NOMO-1 (cell line): ENCODE results near the gene TNNT1.

ENCODE experiments used
- DNase-seq, 2 experiments: peaks; one replicate each; lab custom pipeline; 2025; ENCODE audit not compliant: unreplicated experiment in 2 of 2; lab: John Stamatoyannopoulos, UW

The TNNT1 gene

DNA sequence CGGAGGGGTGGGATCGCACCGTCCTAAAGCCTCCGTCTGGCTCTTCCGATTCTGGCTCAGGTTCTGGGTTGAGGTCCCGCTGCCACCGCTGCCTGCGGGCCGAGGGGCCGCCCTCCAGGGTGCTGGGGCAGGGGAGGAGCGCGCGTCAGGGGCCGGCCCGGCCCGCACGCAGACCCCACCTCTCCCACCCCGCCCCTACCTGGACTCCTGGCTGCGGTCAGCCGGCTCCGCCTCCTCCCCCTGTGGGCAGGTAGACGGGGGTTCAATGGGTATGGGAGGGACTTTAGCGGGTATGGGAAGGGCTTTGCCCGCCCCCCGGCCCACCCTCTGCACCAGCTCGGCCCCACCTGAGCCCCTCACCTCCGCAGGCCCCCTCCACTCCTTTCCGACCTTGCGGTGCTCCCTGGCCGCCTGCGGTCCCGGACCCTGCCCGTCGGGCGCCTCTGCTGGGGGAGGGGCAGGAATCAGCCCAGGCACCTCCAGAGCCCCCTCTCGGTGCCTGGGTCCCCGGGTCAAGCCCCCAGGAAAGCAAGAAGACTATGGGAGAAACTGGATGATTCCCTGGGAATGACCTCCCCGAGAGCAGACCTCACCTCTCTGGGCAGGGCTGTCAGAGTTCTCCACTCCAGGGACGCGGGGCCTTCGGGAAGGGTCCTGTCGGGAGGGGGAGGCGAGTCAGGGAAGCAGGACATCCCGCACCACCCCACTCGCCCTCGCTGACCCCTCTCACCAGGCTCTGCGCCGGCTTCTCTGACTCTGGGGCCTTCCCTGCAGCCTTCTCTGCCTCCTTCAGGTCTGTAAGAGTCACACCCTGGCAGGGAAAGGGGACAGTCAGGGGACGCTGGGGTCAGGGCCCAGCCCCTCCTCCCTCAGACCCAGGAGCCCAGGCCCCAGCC is 56.3 kb downstream of the TNNT1 start:
- no peak for DNase-seq

DNA sequence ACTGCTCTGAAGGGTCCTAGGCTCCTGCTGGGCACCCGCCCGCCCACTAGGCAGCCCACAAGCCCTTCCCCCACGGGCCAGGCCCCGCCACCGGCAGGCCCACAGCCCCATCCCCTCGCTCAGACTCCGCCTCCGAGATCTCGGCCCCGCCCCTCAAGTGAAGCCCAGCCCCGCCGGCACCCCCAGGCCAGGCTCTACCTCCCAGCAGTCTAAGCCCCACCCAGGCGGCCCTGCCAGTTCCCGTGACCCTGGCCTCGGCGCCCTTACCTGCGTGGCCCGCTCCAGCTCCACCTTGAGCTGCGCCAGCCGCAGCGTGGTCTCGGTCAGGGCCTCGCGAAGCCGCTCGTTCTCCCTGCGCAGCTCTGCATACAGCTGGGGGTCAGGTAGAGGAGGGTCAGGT is 57.1 kb downstream of the TNNT1 start:
- DNase-seq: no peak

DNA sequence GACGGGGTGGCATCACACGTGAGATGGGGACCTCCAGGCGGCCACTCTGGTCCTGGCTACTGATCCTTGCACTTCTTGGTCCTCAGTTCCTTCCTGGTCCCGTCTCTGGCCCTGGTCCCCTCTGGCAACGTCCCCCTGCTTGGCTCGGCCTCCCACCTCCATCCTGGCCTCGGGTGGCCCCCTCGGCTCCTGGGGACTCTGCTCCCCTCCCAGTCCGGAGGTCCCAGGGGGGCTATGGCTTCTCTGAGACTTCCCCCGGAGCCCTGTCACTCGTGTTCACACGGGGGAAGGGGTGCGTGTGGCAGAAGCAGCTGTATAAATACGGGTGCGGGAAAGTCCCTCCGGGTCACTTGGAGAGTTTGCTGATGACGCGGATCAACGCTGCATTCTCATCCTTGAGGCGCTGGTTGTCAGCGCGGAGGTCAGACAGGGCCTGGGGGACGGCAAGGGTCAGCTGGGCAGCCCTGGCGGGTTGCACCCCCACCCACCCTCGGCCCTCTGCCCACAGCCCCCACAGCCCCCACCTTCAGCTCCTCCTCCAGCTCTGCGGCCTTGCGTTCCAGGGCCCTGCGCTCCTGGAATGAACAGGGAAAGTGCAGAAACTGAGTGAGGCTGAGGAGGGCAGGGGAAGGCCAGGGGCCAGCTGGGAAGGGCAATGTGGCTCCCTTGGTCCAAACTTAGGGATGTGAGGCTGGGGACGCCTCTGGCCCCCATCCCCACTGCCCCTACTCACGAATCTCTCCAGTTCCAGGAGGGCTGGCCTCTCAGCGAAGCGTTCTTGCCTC is 57.7 kb downstream of the TNNT1 start:
- DNase-seq: no peak

DNA sequence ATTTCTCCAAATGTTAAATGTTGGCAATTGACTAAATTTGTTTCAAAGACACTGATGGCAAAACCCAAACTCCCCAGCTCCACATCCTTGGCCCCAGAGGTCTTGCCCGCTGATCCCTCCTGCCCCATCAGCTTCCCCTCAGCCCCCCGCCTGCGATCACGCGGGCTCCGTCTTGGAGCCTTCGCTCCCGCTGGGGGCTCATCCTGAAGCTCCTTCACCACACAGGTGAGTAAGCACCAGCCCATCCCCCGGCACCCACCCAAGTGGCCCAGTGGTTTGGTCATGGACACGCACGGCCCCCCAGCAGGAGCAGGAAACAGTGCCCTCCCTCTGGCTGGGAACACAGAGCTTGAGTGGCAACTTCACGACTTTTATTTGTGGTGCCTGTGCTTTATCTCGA is 58.4 kb downstream of the TNNT1 start:
- DNase-seq: no peak

DNA sequence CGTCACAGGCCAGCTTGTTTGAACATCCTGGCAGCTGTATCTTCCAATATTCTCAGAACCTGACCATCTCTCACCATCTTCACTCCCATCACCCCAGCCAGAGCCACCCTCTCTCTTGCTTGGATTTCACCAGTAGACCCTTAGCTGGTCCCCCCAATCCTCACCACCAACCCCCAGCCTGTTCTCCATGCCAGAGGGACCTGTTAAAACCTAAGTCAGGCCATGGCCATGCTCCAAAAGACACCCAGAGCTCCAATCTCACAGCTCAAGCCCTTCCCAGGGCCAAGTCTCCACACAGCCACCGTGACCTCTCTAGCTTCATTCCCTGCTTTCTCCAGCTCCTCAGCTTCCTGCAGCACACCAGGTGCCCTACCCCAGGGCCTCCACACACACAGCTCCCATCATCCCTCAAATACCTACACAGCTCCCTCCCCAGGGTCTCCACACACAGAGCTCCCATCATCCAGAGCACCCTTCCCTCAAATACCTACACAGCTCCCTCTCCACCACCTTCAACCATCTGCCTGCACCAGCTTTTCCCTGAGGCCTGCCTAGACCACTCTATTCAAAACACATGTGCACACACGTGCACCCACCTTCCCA is 59.6 kb downstream of the TNNT1 start:
- no peak for DNase-seq

DNA sequence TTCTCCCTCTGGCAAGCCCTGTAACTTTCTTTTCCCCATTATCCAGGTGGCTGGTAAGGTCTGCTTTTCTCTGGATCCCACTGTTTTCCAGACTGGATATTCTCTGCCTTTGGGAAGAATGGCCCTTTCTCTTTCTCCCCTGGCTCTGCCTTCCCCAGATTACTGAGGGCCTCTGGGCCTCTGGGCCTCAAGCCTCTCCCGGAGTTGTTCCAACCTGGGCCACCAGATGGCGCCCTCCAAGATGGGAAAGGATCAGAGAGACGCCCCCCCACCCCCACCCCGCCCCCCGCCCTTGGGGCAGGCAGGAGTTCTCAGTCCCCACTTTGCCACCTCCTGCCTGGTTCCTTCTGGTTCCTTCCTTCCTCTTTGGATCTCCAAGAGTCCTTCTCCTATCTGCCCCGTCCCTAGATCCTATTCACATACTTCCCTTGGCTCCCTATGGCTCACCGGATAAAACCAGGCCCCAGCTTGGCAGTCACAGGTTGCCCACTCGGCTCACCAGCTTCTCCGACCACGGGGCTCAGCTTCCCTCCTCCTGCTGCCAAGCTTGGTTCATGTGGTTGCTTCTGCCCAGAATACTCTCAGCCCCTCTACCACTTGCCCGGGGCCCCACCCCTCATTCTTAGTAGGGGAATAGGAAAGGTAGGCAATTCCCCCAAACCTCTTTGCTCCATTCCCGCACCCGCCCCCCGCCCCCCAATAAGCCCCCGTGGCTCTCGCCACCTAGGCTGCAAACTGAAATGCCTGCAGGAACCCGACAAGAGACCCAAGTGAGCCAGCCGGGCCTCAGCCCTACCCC is 60.3 kb downstream of the TNNT1 start:
- DNase-seq: peak; percentile 7 to 23

DNA sequence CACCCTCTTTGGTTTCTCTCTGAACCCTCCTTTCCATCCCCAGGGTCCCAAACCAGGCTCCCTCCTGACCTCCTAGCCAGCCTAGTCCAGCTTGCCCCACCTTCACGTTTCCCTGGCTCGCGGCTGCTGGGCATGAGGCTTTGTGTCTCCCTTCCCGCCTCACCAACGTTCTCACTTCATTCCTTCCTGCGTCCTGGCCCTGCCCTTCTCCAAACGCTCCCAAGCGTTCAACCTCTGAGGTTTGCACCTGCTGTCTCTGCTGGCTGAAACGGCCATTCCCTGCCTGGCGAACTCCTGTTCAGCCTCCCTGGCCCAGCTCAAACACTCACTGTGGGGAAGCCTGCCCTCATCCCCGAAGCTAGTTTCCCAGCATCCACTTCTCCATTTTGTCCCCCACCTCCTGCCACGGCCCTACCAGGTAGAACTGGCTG is 61.0 kb downstream of the TNNT1 start:
- no peak for DNase-seq

DNA sequence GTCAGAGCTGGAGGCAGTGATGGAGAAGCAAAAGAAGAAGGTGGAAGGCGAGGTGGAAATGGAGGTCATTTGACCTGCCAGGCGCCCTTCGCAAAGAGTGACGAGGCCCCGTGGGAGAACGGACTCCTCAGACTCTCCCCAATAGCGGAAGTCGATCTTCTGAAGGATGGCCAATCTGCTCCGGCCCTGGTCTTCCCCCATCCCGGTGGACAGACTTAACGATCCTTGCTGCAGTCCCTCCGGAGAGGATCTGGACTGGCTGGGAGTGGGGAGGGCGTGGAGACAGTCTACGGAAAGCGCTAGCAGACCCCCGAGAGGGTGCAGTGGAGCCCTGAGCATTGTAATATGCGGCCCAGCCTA is 61.5 kb downstream of the TNNT1 start:
- no peak for DNase-seq

DNA sequence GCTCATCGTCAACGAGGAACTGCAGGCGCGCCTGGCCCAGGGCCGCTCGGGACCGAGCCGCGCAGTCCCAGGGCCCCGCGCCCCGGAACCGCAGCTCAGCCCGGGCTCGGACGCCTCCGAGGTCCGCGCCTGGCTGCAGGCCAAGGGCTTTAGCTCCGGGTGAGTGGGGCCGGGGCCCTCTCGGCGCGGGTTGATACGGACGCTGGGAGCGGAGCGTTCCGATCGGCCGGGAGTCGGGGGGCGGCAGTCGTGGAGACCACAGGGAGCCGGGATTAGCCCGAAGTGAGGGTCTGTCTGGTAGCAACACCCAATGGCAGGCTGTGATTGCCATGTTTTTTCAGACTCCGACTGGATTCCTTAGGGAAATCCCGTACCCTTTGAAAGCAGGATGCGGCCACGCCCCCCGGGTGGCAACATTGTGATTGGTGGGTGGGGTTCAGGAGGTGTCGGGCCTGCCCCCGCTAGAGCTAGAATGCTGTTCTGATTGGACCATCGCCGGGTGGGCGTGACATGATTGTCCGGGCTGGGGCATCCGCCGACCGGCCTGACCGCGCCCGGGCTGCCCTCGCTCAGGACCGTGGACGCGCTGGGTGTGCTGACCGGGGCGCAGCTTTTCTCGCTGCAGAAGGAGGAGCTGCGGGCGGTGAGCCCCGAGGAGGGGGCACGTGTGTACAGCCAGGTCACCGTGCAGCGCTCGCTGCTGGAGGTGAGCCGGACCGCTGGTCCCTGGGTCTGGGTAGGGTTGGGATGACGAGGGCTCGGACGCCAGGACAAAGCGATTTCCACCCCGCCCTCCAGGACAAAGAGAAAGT is 62.1 kb downstream of the TNNT1 start:
- DNase-seq: no peak

DNA sequence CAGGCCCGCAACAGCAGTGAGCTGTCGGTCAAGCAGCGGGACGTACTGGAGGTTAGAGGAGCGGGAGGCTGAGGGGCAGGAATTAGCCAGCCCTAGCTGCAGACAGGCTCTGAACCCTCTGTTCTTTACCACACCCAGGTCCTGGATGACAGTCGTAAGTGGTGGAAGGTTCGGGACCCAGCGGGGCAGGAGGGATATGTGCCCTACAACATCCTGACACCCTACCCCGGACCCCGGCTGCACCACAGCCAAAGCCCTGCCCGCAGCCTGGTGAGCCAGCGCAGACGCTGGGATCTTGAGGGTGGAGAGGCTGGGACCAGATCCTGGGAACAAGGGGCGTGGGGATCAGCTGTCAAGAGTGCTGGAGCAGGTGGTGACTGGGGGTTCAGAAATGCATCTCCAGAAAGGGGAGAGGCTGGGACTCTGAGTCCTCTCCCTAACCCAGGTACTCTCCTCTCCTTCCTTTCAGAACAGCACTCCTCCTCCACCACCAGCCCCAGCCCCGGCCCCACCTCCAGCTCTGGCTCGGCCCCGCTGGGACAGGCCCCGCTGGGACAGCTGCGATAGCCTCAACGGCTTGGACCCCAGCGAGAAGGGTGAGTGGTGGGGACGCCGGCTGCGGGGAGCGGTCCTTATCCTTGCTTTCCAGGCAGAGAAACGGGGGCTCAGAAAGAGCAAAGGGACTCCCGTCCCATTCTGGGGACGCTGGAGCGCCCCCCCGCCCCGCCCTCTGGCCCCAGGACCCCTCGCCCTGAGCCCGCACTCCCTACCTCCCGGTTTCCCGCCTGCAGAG is 62.9 kb downstream of the TNNT1 start:
- DNase-seq: no peak

DNA sequence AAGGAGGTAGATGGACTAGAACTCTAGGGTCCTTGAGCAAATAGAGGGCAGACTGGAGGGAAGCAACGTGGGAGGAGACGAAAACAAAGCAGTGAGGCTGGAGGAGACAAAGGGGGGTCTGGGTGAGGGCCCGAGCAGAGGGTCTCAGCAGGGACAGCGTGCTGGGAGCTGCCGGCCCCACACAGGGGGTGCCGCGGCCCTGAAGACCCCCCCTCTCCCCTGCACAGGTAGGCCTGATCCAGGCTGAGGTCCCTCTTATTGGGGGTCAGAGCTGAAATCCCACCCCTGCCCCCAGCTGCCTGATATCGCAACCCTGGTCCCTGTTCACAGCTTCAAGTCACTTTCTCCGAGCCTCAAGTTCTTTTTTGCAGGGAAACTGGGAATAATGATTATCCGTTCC is 64.6 kb downstream of the TNNT1 start:
- no peak for DNase-seq

DNA sequence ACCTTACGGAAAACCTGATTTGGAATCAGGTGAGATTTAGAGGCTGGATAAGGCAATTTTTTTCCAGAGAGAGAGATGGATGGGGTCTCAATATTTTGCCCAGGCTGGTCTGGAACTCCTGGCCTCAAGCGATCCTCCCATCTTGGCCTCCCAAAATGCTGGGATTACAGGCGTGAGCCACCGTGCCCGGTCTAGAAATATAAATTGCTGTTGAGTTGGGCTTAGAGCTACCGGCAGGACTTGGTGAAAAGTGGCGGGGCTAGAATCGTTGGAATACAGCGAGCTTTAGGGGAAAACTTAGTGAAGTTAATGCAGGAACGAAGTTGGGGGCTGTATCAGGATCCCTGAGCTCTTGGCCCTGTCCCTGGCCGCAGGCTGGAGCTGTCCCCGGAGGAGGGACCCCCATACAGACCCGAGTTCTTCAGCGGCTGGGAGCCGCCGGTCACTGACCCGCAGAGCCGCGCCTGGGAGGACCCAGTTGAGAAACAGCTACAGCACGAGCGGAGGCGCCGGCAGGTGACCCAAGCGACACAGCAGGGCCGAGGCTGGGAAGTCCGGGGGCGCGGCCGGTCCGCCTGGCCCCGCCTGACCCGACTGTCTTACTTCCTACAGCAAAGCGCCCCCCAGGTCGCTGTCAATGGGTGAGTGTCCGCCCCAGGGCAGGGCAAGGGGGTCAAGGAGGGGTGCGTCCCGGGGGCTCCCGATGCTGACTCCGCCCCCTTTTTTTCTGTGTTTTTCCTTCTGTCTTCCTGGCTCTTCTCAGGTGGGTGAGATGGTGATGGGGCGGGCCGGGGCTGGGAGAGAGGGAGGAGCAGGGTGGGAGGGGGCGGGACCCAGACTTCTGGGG is 65.8 kb downstream of the TNNT1 start:
- no peak for DNase-seq
